ENCODE measurements around the gene RPS27L. TPM values are rescaled to one million over a fixed set of nuclear protein-coding genes. Genes with fewer than 3 reads are reported as not detected.
A peak's percentile ranks its signal among the peaks of the same experiment; 100 is the strongest.

RPS27L gene
- 90.7 TPM for polyA plus RNA-seq (2012; ENCODE audit: insufficient read depth, insufficient read length)

GRCh38 chr15:63157118-63157843, at the start of gene RPS27L:
Gene RPS27L (minus strand): TSS chr15:63157477. CDS start chr15:63157405, 72 bp downstream.
- peak; percentile 88 for DNase-seq (ENCODE audit: low read depth, low spot score)

GRCh38 chr15:63206079-63206478, 48.8 kb upstream of the RPS27L start:
- DNase-seq (ENCODE audit: low read depth, low spot score), result no peak
- no peak overlapping the region for H3K4me3 ChIP-seq (ENCODE audit: low read length)

More at GRCh38 chr15:63157118-63157843, at the start of gene RPS27L:
- H3K4me3 ChIP-seq (ENCODE audit: low read length), result peak within 1 kb of the TSS; percentile 87

- H3K4me3 ChIP-seq (ENCODE audit: low read length), result no peak overlapping the region
- DNase-seq (ENCODE audit: low read depth, low spot score), result peak; percentile 74
Observed at GRCh38 chr15:63203451-63204090, 46.3 kb upstream of the RPS27L start.

- no peak for DNase-seq (ENCODE audit: low read depth, low spot score)
- no peak overlapping the region for H3K4me3 ChIP-seq (ENCODE audit: low read length)
Observed at GRCh38 chr15:63202861-63203260, 45.6 kb upstream of the RPS27L start.

GRCh38 chr15:63200464-63201249, 43.4 kb upstream of the RPS27L start:
- H3K4me3 ChIP-seq (ENCODE audit: low read length), result no peak overlapping the region
- no peak for DNase-seq (ENCODE audit: low read depth, low spot score)

GRCh38 chr15:63198371-63199250, 41.3 kb upstream of the RPS27L start:
- DNase-seq (ENCODE audit: low read depth, low spot score), result peak; percentile 70
- H3K4me3 ChIP-seq (ENCODE audit: low read length), result no peak overlapping the region

GRCh38 chr15:63197626-63198025, 40.3 kb upstream of the RPS27L start:
- H3K4me3 ChIP-seq (ENCODE audit: low read length), result no peak overlapping the region
- no peak for DNase-seq (ENCODE audit: low read depth, low spot score)

GRCh38 chr15:63196842-63197241, 39.6 kb upstream of the RPS27L start:
- no peak for DNase-seq (ENCODE audit: low read depth, low spot score)
- no peak overlapping the region for H3K4me3 ChIP-seq (ENCODE audit: low read length)

GRCh38 chr15:63195569-63196015, 38.3 kb upstream of the RPS27L start:
- no peak overlapping the region for H3K4me3 ChIP-seq (ENCODE audit: low read length)
- DNase-seq (ENCODE audit: low read depth, low spot score), result no peak

- DNase-seq (ENCODE audit: low read depth, low spot score), result no peak
- H3K4me3 ChIP-seq (ENCODE audit: low read length), result no peak overlapping the region
Observed at GRCh38 chr15:63194880-63195568, 37.7 kb upstream of the RPS27L start.

GRCh38 chr15:63194302-63194701, 37.0 kb upstream of the RPS27L start:
- peak overlapping the region; percentile 45 for H3K4me3 ChIP-seq (ENCODE audit: low read length)
- DNase-seq (ENCODE audit: low read depth, low spot score), result no peak

GRCh38 chr15:63192619-63193206, 35.4 kb upstream of the RPS27L start:
- DNase-seq (ENCODE audit: low read depth, low spot score), result no peak
- H3K4me3 ChIP-seq (ENCODE audit: low read length), result peak overlapping the region; percentile 37

- DNase-seq (ENCODE audit: low read depth, low spot score), result peak; percentile 98
- H3K4me3 ChIP-seq (ENCODE audit: low read length), result peak overlapping the region; percentile 90
Observed at GRCh38 chr15:63191895-63192618, 34.8 kb upstream of the RPS27L start.

- H3K4me3 ChIP-seq (ENCODE audit: low read length), result peak overlapping the region; percentile 90
- no peak for DNase-seq (ENCODE audit: low read depth, low spot score)
Observed at GRCh38 chr15:63190769-63191649, 33.7 kb upstream of the RPS27L start.

GRCh38 chr15:63189941-63190768, 32.9 kb upstream of the RPS27L start:
- H3K4me3 ChIP-seq (ENCODE audit: low read length), result peak overlapping the region; percentile 90
- DNase-seq (ENCODE audit: low read depth, low spot score), result no peak

Data from Jurkat, Clone E6-1 (cell line).